Posterior vena cava (tissue), 2 donors: ENCODE measurements around the gene SLC24A4. TPM values are rescaled to one million over a fixed set of nuclear protein-coding genes. Genes with fewer than 3 reads are reported as not detected.
A peak's percentile ranks its signal among the peaks of the same experiment; 100 is the strongest.

Experiments used
- DNase-seq: peaks from one replicate; pipeline ENCODE4 v3.0.0-alpha.2; 2020; ENCODE audit warnings: low spot score
- intact Hi-C, 2 donors: fragments of 100-400 bp; cut with DNase I; formaldehyde crosslinking; loops; one replicate each; pipeline versions ENCODE4 v1.14.1 to v1.14.2; 2022 to 2023
- total RNA-seq, 2 donors: library from RNA; stranded (reverse); fragmentation: NEBNext Ultra II Directional; extraction: Animal tissue kit (Norgen Biotek cat#: 25700); gene quantifications; one replicate each; pipeline ENCODE4 v1.2.1, GENCODE V29; 2021
- donor health status: DM: yes; HTN: yes; CAD: no.
- donor health status: DM: yes; HTN: yes; CAD: no.

Gene SLC24A4
- total RNA-seq, 2 donors from 2014 or later, result 0.67 to 1.2 TPM

GRCh38 chr14:92356677-92357076 lies 33.7 kb downstream of the SLC24A4 start:
- no peak for DNase-seq
- intact Hi-C loops, result no loop called here

- intact Hi-C loops, result no loop called here
- DNase-seq, result no peak
Observed at GRCh38 chr14:92360651-92361370, 37.8 kb downstream of the SLC24A4 start.

GRCh38 chr14:92362781-92363235 lies 39.8 kb downstream of the SLC24A4 start:
- intact Hi-C loops, result no loop called here
- DNase-seq, result peak; percentile 91

- intact Hi-C loops, result no loop called here
- no peak for DNase-seq
Observed at GRCh38 chr14:92366237-92366636, 43.3 kb downstream of the SLC24A4 start.

GRCh38 chr14:92368001-92368400 lies 45.0 kb downstream of the SLC24A4 start:
- DNase-seq, result no peak
- intact Hi-C loops, result no loop called here

GRCh38 chr14:92369097-92369496 lies 46.1 kb downstream of the SLC24A4 start:
- intact Hi-C loops, result no loop called here
- no peak for DNase-seq

- no peak for DNase-seq
- intact Hi-C loops, result no loop called here
Observed at GRCh38 chr14:92372230-92372629, 49.3 kb downstream of the SLC24A4 start.

- intact Hi-C loops, result no loop called here
- no peak for DNase-seq
Observed at GRCh38 chr14:92373336-92373735, 50.4 kb downstream of the SLC24A4 start.

- DNase-seq, result no peak
- intact Hi-C loops, result no loop called here
Observed at GRCh38 chr14:92380131-92380530, 57.2 kb downstream of the SLC24A4 start.

- intact Hi-C loops, result no loop called here
- no peak for DNase-seq
Observed at GRCh38 chr14:92380582-92380981, 57.6 kb downstream of the SLC24A4 start.

- intact Hi-C loops, result no loop called here
- no peak for DNase-seq
Observed at GRCh38 chr14:92382677-92383076, 59.7 kb downstream of the SLC24A4 start.

GRCh38 chr14:92383805-92384204 lies 60.8 kb downstream of the SLC24A4 start:
- intact Hi-C loops, result no loop called here
- DNase-seq, result no peak

- intact Hi-C loops, result no loop called here
Observed at GRCh38 chr14:92384461-92385133, 61.6 kb downstream of the SLC24A4 start.

GRCh38 chr14:92385561-92385960 lies 62.6 kb downstream of the SLC24A4 start:
- intact Hi-C loops, result no loop called here
- no peak for DNase-seq

More at GRCh38 chr14:92384461-92385133, 61.6 kb downstream of the SLC24A4 start:
- DNase-seq, result no peak

- intact Hi-C loops, result no loop called here
Observed at GRCh38 chr14:92386165-92386564, 63.2 kb downstream of the SLC24A4 start.

GRCh38 chr14:92386637-92387036 lies 63.7 kb downstream of the SLC24A4 start:
- intact Hi-C loops, result no loop called here
- no peak for DNase-seq

More at GRCh38 chr14:92386165-92386564, 63.2 kb downstream of the SLC24A4 start:
- no peak for DNase-seq

- intact Hi-C loops, result no loop called here
- DNase-seq, result no peak
Observed at GRCh38 chr14:92387578-92387977, 64.6 kb downstream of the SLC24A4 start.

- no peak for DNase-seq
- intact Hi-C loops, result no loop called here
Observed at GRCh38 chr14:92389598-92390158, 66.7 kb downstream of the SLC24A4 start.

GRCh38 chr14:92391726-92392125 lies 68.8 kb downstream of the SLC24A4 start:
- DNase-seq, result no peak
- intact Hi-C loops, result no loop called here

GRCh38 chr14:92392711-92393110 lies 69.7 kb downstream of the SLC24A4 start:
- intact Hi-C loops, result no loop called here
- DNase-seq, result no peak
